Mesenchymal stem cell (in vitro differentiated cells and primary cell): ENCODE results near the gene RANBP3.

ENCODE experiments used
- DNase-seq: peaks from one replicate; pipeline ENCODE4 v3.0.0-alpha.2; 2013
- H2AFZ ChIP-seq: one replicate; pipeline ENCODE4 v1.6.1; 2013; ENCODE audit warnings: low read depth, mild to moderate bottlenecking, control low read depth, inconsistent platforms, low read length, moderate library complexity
- H2AK5ac ChIP-seq: 2 replicates; pipeline ENCODE4 v1.6.1; 2013; ENCODE audit warnings: low read length, moderate library complexity, mild to moderate bottlenecking, inconsistent platforms; ENCODE audit not compliant: severe bottlenecking
- H2BK120ac ChIP-seq: one replicate; pipeline ENCODE4 v1.6.1; 2013; ENCODE audit warnings: low read depth, mild to moderate bottlenecking, inconsistent platforms, low read length, moderate library complexity
- H2BK12ac ChIP-seq, 2 experiments: one replicate each; pipeline ENCODE4 v1.6.1; 2013; ENCODE audit warnings: inconsistent platforms in 2 of 2, low read length in 2 of 2, mild to moderate bottlenecking in 2 of 2, moderate library complexity in 2 of 2, control low read depth in 1 of 2
- H2BK15ac ChIP-seq: one replicate; pipeline ENCODE4 v1.6.1; 2013; ENCODE audit warnings: mild to moderate bottlenecking, low read depth, inconsistent platforms; ENCODE audit not compliant: poor library complexity, severe bottlenecking
- H2BK5ac ChIP-seq: 2 replicates; pipeline ENCODE4 v1.6.1; 2013; ENCODE audit warnings: low read depth, mild to moderate bottlenecking, low read length, control low read depth, inconsistent platforms; ENCODE audit not compliant: poor library complexity, severe bottlenecking
- H3K14ac ChIP-seq, 2 experiments: one replicate each; pipeline ENCODE4 v1.6.1; 2013; ENCODE audit warnings: inconsistent platforms in 2 of 2, low read length in 2 of 2, control low read depth in 1 of 2, mild to moderate bottlenecking in 1 of 2, moderate library complexity in 1 of 2
- H3K18ac ChIP-seq, 2 experiments: one replicate each; pipeline ENCODE4 v1.6.1; 2013; ENCODE audit warnings: inconsistent platforms in 2 of 2, low read length in 2 of 2, control low read depth in 1 of 2, low read depth in 1 of 2, mild to moderate bottlenecking in 1 of 2
- H3K23ac ChIP-seq, 2 experiments: one replicate each; pipeline ENCODE4 v1.6.1; 2013; ENCODE audit warnings: inconsistent platforms in 2 of 2, low read length in 2 of 2, mild to moderate bottlenecking in 2 of 2, moderate library complexity in 2 of 2, control low read depth in 1 of 2
- H3K27ac ChIP-seq: 2 replicates; pipeline ENCODE4 v1.5.1; 2013; ENCODE audit warnings: mild to moderate bottlenecking, moderate library complexity, low read length, control low read depth, inconsistent platforms; ENCODE audit not compliant: poor library complexity, severe bottlenecking
- H3K27me3 ChIP-seq, 2 experiments: 2 replicates each; pipeline versions ENCODE4 v1.6.1 to v1.7.0; 2013; ENCODE audit warnings: low read length in 2 of 2, mild to moderate bottlenecking in 2 of 2, moderate library complexity in 2 of 2, control low read depth in 1 of 2, inconsistent platforms in 1 of 2; ENCODE audit not compliant: control insufficient read depth in 1 of 2, insufficient read depth in 1 of 2
- H3K36me3 ChIP-seq, 2 experiments: 2 replicates each; pipeline versions ENCODE4 v1.6.1 to v1.7.0; 2013; ENCODE audit warnings: low read length in 2 of 2, control low read depth in 1 of 2, inconsistent platforms in 1 of 2, low read depth in 1 of 2, mild to moderate bottlenecking in 1 of 2; ENCODE audit not compliant: insufficient read depth in 2 of 2, control insufficient read depth in 1 of 2
- H3K4ac ChIP-seq, 2 experiments: one replicate each; pipeline ENCODE4 v1.6.1; 2013; ENCODE audit warnings: inconsistent platforms in 2 of 2, low read length in 2 of 2, mild to moderate bottlenecking in 2 of 2, moderate library complexity in 2 of 2, control low read depth in 1 of 2, low read depth in 1 of 2
- H3K4me1 ChIP-seq: 2 replicates; pipeline ENCODE4 v1.6.1; 2013; ENCODE audit warnings: low read depth, low read length, control low read depth; ENCODE audit not compliant: control insufficient read depth, insufficient read depth
- H3K4me2 ChIP-seq: 2 replicates; pipeline ENCODE4 v1.6.1; 2013; ENCODE audit warnings: low read length, mild to moderate bottlenecking, inconsistent platforms; ENCODE audit not compliant: poor library complexity, severe bottlenecking
- H3K4me3 ChIP-seq, 2 experiments: 2 replicates each; pipeline versions ENCODE4 v1.5.1 to v1.7.0; 2013; ENCODE audit warnings: low read length in 2 of 2, mild to moderate bottlenecking in 2 of 2, control low read depth in 1 of 2, low read depth in 1 of 2; ENCODE audit not compliant: insufficient read depth in 1 of 2
- H3K79me1 ChIP-seq: replicated peaks from 2 replicates; pipeline ENCODE4 v1.6.1; 2013; ENCODE audit warnings: mild to moderate bottlenecking, control low read depth, low read length, inconsistent platforms; ENCODE audit not compliant: poor library complexity, severe bottlenecking
- H3K9ac ChIP-seq: 2 replicates; pipeline ENCODE4 v1.7.0; 2013; ENCODE audit warnings: mild to moderate bottlenecking, low read length, moderate library complexity
- H3K9me3 ChIP-seq: 2 replicates; pipeline ENCODE4 v1.7.0; 2013; ENCODE audit warnings: mild to moderate bottlenecking, low read length; ENCODE audit not compliant: control insufficient read depth
- H4K8ac ChIP-seq: one replicate; pipeline ENCODE4 v1.6.1; 2013; ENCODE audit warnings: inconsistent platforms, mild to moderate bottlenecking, low read length, moderate library complexity
- H4K91ac ChIP-seq: one replicate; pipeline ENCODE4 v1.6.1; 2013; ENCODE audit warnings: mild to moderate bottlenecking, low read length, inconsistent platforms
- WGBS: methylation state at CpG from one replicate; pipeline ENCODE4 v1.1.7; 2013; ENCODE audit warnings: mixed read lengths; 5-methylcytosine and 5-hydroxymethylcytosine counted together

The RANBP3 gene

DNA sequence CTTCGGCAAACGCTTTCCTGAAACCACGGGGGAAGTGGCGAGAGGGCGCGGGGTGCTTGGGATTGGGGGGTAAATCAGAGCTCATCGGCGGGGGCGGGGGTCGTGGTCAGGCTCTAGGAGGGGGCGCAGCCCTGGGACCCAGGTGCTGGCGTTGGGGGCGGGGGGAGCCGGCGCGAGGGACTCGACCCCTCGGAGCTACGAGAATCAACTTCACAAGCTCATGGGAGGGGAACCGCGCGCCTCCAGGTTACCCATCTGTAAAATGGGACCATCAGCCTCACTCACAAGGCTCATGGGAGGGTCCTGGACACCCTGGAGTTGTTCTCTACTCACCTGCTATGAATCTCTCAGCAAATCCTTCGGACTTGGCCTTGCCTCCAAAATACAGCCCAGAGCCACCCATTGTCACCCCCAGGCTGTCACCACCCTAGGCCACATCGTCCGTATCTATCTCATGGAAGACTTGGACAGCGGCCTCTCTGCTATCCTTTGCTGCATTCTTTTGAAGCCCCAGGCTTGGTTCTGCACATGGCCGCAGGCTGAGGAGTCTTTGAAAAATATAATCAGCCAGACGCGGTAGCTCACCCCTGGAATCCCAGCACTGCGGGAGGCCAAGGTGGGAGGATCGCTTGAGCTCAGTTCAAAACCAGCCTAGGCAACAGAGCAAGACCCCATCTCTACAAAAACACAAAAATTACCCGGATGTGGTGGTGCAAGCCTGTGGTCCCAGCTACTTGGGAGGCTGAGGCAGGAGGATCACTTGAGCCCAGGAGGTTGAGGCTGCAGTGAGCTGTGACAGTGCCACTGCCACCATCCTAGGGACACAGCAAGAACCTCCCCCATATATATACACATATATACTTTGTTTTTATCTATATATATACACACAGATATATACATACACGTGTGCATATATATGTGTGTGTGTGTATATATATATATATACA is 939 bp upstream of the RANBP3 start:
- no peak for DNase-seq
- H3K27ac ChIP-seq: peak overlapping the region; percentile 50
- H2AFZ ChIP-seq: peak overlapping the region; percentile 95
- peak overlapping the region in 1 of 2 experiments; percentile 98 for H3K14ac ChIP-seq
- peak overlapping the region; percentile 78 for H2BK120ac ChIP-seq
- peak overlapping the region; percentile 97 to 99 for H3K18ac ChIP-seq
- H3K9me3 ChIP-seq: no peaks in the 10 kb centered on the region
- peaks cover 10% of the 10 kb centered on the region for H3K79me1 ChIP-seq
- H3K4me1 ChIP-seq: peaks cover 28% of the 10 kb centered on the region
- no peak overlapping the region for H2BK15ac ChIP-seq
- H3K23ac ChIP-seq: peak overlapping the region in 1 of 2 experiments; percentile 99
- no peak overlapping the region for H2AK5ac ChIP-seq
- no peaks in the 10 kb centered on the region for H3K27me3 ChIP-seq
- H3K9ac ChIP-seq: peak overlapping the region; percentile 94
- peak overlapping the region; percentile 98 for H3K4ac ChIP-seq
- H3K36me3 ChIP-seq: peaks cover 8% of the 10 kb centered on the region in 2 experiments
- peak overlapping the region in 1 of 2 experiments; percentile 94 for H2BK12ac ChIP-seq
- peak overlapping the region; percentile 86 for H4K8ac ChIP-seq
- WGBS: 44% methylated on average over 31 of the region's 33 CpGs
- peak overlapping the region; percentile 81 to 84 for H3K4me3 ChIP-seq
- peak overlapping the region; percentile 74 for H4K91ac ChIP-seq
- H2BK5ac ChIP-seq: no peak overlapping the region
- H3K4me2 ChIP-seq: peak overlapping the region; percentile 97

DNA sequence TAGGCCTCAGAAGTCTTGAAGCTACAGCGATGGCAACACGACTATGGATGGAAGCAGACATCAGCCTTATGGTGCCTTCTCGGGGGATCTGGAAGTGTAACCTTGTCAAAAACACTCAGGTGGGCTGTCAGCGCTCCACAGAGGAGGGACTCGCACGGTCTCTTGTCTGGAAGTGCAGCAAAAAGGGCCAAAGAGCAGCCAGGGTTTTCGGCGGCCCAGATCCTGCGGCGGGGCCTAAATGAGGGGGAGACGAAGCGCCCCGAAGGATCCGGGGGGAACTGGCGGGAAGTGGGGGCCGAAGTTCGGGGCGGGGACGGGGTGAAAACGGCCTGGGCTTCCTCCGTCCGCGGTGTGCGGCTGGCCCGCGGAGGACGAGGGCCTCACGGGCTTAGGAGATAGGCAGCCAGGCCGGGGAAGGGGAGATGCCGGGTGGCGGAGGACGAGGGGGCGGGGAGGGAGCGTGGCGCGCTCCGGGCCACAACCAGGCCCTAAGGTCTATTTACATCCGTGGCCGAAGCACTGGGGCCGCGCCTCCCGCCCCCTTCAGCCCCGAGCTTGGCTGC is 637 bp downstream of the RANBP3 start:
- H4K8ac ChIP-seq: peak overlapping the region; percentile 45
- H3K27ac ChIP-seq: no peak overlapping the region
- peak overlapping the region; percentile 92 for H4K91ac ChIP-seq
- peak overlapping the region; percentile 42 for H2BK120ac ChIP-seq
- peak overlapping the region; percentile 54 for H2BK15ac ChIP-seq
- no peak overlapping the region for H2BK12ac ChIP-seq
- peaks cover 29% of the 10 kb centered on the region for H3K4me1 ChIP-seq
- 1% methylated on average over 42 of the region's 43 CpGs for WGBS
- H3K23ac ChIP-seq: peak overlapping the region; percentile 26 to 96
- peak overlapping the region; percentile 94 for H3K9ac ChIP-seq
- peak overlapping the region; percentile 93 for H3K4me2 ChIP-seq
- no peaks in the 10 kb centered on the region for H3K9me3 ChIP-seq
- no peak for DNase-seq
- no peak overlapping the region for H2AK5ac ChIP-seq
- H3K18ac ChIP-seq: peak overlapping the region; percentile 85 to 96
- H3K27me3 ChIP-seq: no peaks in the 10 kb centered on the region
- H3K4ac ChIP-seq: peak overlapping the region; percentile 93 to 96
- peak overlapping the region; percentile 67 for H2AFZ ChIP-seq
- no peak overlapping the region for H2BK5ac ChIP-seq
- peak overlapping the region; percentile 81 to 97 for H3K4me3 ChIP-seq
- peaks cover 15 to 20% of the 10 kb centered on the region in 2 experiments for H3K36me3 ChIP-seq
- peak overlapping the region in 1 of 2 experiments; percentile 62 for H3K14ac ChIP-seq
- H3K79me1 ChIP-seq: peaks cover 10% of the 10 kb centered on the region

DNA sequence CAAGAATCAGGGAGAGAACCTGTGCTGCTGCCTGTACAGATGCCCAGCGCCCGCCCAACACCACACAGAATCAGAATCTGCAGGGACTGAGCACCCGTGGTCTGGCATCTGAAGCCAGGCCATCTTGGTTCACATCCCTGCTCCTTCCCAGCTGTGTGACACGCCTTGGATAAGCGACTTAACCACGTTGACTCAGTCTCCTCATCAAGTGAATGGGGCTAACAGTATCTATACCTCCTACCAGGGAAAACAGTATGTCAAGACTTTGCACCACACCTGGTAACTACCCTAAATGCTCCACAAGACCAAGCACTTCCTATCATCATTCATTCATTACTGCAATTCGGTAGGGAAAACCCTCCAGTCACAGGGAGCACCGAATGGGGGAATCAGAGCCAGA is 1.2 kb downstream of the RANBP3 start:
- Histone ChIP-seq H2BK12ac (peak overlapping the region in 1 of 2 experiments; percentile 23), H2BK15ac (no peak overlapping the region), H2AK5ac (no peak overlapping the region), H3K9me3 (no peaks in the 10 kb centered on the region), H4K91ac (no peak overlapping the region), H3K79me1 (peaks cover 10% of the 10 kb centered on the region), H3K4me1 (peaks cover 29% of the 10 kb centered on the region), H4K8ac (no peak overlapping the region), H3K27ac (no peak overlapping the region), H3K23ac (no peak overlapping the region), H3K9ac (peak overlapping the region; percentile 94), H3K4me2 (peak overlapping the region; percentile 93), H3K4me3 (peak overlapping the region in 1 of 2 experiments; percentile 81), H2AFZ (no peak overlapping the region), H3K36me3 (peaks cover 16 to 23% of the 10 kb centered on the region in 2 experiments), H2BK5ac (no peak overlapping the region), H3K14ac (no peak overlapping the region), H2BK120ac (no peak overlapping the region), H3K18ac (no peak overlapping the region), H3K4ac (no peak overlapping the region), H3K27me3 (no peaks in the 10 kb centered on the region)
- no peak for DNase-seq
- 62% methylated on average over 8 of the region's 8 CpGs for WGBS

DNA sequence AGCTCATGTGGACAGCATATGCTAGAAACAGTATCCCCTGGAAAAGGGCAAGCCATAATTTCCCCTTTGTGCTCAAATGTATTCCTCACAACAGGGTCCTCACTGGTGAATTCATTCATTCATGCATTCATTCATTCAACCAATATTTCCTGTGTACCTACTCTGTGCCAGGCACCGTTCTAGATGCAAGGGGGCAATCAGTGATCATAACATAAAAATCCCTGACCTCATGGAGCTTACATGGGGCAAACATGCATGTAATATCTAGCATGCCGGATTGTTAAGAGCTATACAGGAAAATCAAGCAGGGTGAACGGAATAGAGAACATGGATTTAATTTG is 2.6 kb downstream of the RANBP3 start:
- Histone ChIP-seq H3K18ac (no peak overlapping the region), H3K14ac (no peak overlapping the region), H2BK120ac (no peak overlapping the region), H2AFZ (no peak overlapping the region), H2AK5ac (no peak overlapping the region), H2BK12ac (no peak overlapping the region), H3K9me3 (no peaks in the 10 kb centered on the region), H3K79me1 (peaks cover 8% of the 10 kb centered on the region), H4K91ac (no peak overlapping the region), H3K36me3 (peaks cover 22 to 23% of the 10 kb centered on the region in 2 experiments), H3K4me1 (peaks cover 30% of the 10 kb centered on the region), H3K4ac (no peak overlapping the region), H3K27ac (no peak overlapping the region), H2BK5ac (no peak overlapping the region), H4K8ac (no peak overlapping the region), H3K4me3 (peak overlapping the region in 1 of 2 experiments; percentile 1), H3K4me2 (no peak overlapping the region), H3K23ac (no peak overlapping the region), H3K9ac (peak overlapping the region; percentile 3), H3K27me3 (no peaks in the 10 kb centered on the region), H2BK15ac (no peak overlapping the region)
- WGBS: 100% methylated on average over 3 of the region's 3 CpGs
- DNase-seq: no peak
